Prostate gland (tissue), 2 donors: Measurements from ENCODE around the gene NSD1.

Experiments used
- POLR2A ChIP-seq: fragments of 450-650 bp; IDR thresholded peaks from one replicate; pipeline ENCODE4 v1.6.1; 2016; ENCODE audit warnings: antibody characterized with exemption, mild to moderate bottlenecking
- POLR2AphosphoS5 ChIP-seq: sonication (generic); formaldehyde crosslinking; IDR thresholded peaks from one replicate; pipeline ENCODE4 v1.6.1; 2017; ENCODE audit warnings: antibody characterized with exemption
- TF ChIP-seq, protein P1 (sequence below), 4 experiments: fragments of 200-600 bp in 2 of 4; fragments of 450-650 bp in 2 of 4; sonication (generic) in 2 of 4; IDR thresholded peaks; 1 replicate in 3 of 4; 2 replicates in 1 of 4; pipeline ENCODE4 v1.5.1; 2016 to 2019; ENCODE audit warnings: antibody characterized with exemption in 4 of 4, mild to moderate bottlenecking in 2 of 4, moderate library complexity in 2 of 4

DNA sequence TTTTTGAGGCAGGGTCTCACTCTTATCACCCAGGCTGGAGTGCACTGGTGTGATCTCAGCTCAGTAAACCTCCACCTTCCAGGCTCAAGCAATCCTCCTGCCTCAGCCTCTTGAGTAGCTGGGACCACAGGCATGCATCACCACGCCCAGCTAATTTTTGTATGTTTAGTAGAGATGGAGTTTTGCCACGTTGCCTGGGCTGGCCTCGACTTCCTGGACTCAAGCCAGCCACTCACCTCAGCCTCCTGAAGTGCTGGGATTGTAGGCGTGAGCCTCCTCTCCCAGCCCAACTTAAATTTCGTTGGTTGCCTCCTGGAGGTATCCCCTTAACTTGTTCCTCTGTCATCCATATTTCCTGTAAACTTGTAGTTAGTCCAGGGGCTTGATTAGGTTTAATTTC is 122.7 kb downstream of the NSD1 start:
- TF ChIP-seq, protein P1, sequence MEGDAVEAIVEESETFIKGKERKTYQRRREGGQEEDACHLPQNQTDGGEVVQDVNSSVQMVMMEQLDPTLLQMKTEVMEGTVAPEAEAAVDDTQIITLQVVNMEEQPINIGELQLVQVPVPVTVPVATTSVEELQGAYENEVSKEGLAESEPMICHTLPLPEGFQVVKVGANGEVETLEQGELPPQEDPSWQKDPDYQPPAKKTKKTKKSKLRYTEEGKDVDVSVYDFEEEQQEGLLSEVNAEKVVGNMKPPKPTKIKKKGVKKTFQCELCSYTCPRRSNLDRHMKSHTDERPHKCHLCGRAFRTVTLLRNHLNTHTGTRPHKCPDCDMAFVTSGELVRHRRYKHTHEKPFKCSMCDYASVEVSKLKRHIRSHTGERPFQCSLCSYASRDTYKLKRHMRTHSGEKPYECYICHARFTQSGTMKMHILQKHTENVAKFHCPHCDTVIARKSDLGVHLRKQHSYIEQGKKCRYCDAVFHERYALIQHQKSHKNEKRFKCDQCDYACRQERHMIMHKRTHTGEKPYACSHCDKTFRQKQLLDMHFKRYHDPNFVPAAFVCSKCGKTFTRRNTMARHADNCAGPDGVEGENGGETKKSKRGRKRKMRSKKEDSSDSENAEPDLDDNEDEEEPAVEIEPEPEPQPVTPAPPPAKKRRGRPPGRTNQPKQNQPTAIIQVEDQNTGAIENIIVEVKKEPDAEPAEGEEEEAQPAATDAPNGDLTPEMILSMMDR (IDR thresholded peaks at IDR 0.05), result no peak
- TF ChIP-seq POLR2AphosphoS5 (no peak), POLR2A (no peak)
